AG09319 (cell line): ENCODE results near the gene FYN.
A peak's percentile ranks its signal among the peaks of the same experiment; 100 is the strongest.

Source experiments
- DNase-seq: peaks from one replicate; pipeline ENCODE4 v3.0.0-alpha.2; 2010; ENCODE audit warnings: low read depth; ENCODE audit errors: extremely low read depth
- TF ChIP-seq, protein P1 (sequence below): IDR thresholded peaks from 2 replicates; pipeline ENCODE4 v1.5.1; 2011; ENCODE audit warnings: low read depth, mild to moderate bottlenecking, inconsistent platforms, low read length, moderate library complexity

Gene FYN

GRCh38 chr6:111759836-111760785 is 113.1 kb downstream of the FYN start:
- peak; percentile 44 for DNase-seq

DNA sequence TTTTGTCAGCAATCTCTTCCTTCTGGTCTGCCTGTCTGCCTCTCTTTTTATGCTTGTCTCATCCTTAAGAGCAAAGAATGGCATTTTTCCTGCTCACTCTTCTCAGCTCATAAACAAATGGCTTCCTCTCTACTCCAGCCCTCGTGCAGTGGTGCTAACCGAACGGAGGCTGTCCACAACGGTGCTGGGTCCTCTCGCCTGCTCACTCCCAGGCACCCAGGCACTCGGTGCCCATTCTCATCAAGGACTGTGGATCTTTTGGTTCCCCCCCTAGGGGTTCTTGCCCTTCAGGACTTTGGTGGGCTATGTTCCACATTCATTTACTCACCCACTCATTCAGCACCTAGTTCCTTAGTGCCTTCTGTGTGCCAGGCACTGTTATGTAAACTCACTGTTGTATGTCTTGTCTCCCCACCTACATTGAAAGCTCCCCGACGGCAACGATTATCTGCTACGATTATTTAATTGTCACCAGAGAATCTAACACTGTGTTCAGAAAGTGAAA is 113.9 kb downstream of the FYN start:
- DNase-seq, result no peak
- TF ChIP-seq, protein P1, sequence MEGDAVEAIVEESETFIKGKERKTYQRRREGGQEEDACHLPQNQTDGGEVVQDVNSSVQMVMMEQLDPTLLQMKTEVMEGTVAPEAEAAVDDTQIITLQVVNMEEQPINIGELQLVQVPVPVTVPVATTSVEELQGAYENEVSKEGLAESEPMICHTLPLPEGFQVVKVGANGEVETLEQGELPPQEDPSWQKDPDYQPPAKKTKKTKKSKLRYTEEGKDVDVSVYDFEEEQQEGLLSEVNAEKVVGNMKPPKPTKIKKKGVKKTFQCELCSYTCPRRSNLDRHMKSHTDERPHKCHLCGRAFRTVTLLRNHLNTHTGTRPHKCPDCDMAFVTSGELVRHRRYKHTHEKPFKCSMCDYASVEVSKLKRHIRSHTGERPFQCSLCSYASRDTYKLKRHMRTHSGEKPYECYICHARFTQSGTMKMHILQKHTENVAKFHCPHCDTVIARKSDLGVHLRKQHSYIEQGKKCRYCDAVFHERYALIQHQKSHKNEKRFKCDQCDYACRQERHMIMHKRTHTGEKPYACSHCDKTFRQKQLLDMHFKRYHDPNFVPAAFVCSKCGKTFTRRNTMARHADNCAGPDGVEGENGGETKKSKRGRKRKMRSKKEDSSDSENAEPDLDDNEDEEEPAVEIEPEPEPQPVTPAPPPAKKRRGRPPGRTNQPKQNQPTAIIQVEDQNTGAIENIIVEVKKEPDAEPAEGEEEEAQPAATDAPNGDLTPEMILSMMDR, result no peak

More at GRCh38 chr6:111759836-111760785, 113.1 kb downstream of the FYN start:
- TF ChIP-seq, protein P1, result no peak

DNA sequence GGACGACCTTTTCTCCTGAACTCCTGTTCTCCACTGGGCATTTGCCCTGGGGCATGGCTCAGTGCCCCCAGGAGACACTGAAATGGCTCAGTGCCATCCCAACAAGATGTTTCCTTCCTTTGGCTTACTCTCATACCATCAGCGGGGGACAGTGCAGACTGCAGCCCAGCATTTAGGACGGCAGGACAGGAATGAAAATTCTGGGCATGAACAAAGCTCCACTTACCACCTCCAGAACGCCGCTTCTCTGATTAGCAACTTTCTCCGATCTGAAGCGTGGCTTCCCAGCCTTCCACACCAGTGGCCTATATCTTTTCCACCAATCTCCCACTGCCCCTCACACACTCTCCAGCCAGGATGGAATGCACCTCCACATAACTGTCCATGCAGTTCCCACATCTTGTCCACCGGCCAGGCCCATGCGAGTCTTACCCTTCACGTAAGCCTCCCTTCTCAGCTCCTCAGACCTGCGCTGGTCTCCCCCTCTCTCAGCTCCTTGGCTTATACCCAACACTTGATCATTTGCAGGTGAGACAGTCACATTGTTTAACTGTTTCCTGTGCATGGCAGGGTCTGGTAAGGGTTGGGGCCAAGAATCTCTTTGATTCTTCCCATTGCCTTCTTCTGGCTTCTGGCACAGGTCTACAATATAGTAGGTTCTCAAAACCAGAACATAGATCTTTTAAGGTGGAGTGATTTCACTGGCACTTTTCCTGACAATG is 114.5 kb downstream of the FYN start:
- DNase-seq, result no peak
- TF ChIP-seq, protein P1, result no peak

DNA sequence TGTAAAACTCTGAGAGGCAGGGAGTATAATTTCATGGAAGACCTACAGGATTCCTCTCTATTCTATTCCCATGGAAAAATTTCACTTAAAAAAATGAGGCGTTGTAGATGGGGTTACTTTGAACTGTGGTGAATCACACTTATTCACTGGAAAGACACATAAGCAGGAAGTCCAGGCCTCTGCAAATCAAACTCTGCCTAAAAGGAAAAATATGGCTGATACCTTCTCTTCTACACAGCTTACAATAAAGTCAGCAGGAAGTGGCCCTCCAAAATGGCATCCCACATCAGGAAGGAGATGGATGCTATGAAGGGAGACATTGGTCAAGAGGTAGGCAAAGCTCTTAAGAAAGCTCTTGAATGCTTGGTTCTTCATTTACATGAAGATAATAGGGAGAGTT is 115.9 kb downstream of the FYN start:
- no peak for DNase-seq
- TF ChIP-seq, protein P1, result no peak

DNA sequence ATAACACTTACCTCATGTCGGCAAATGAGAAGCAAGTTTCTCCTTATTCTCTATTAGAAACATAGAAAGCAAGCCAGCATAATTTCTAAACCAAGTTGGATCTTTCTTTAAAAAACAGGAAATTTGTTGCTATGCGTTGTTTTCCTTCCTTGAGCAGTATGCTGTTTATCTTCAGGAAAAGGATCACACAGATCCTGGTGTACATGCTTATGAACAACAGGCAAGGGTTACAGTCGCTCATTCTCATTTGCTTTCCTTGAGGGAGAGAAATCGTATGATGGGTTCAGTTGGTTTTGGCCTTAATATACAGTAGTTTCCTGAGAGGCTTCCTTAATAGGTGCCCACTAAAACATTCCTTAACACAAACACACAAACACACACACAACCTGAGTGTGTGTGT is 118.8 kb downstream of the FYN start:
- TF ChIP-seq, protein P1, result no peak
- no peak for DNase-seq

GRCh38 chr6:111753573-111753972 is 119.7 kb downstream of the FYN start:
- DNase-seq, result no peak
- TF ChIP-seq, protein P1, result no peak

DNA sequence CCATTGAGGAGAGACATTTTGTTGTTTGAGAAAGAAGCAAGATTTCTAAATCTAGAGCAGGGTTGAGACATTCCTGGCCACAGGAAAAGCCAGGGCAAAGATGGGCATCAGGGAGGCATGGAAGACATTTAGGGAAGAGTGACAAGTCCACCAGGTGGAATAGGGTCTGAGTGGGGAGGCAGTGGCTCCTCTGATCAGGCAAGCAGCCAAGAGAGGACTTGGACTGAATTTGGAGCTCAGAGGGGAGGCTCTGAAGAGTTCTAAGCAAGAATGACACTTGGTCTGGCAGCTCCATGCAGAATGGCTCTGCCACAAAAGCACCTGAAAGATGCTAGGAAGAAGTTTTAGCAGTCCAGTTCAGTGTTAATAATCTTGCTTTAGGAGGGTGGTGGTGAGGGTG is 120.8 kb downstream of the FYN start:
- TF ChIP-seq, protein P1, result no peak
- DNase-seq, result no peak
